Measurements from ENCODE around the gene TNNT2.

TNNT2 gene

GRCh38 chr1:201403359-201403758 lies 25.9 kb upstream of the TNNT2 start:
- no peak for TF ChIP-seq CTCF (IDR thresholded peaks at IDR 0.05)
- Histone ChIP-seq H3K27ac (no peak overlapping the region), H3K4me3 (no peak overlapping the region)
- no peak for DNase-seq (ENCODE audit: low spot score)

- no peak overlapping the region for H3K4me3 ChIP-seq
- TF ChIP-seq CTCF (IDR thresholded peaks at IDR 0.05), result no peak
- no peak overlapping the region for H3K27ac ChIP-seq
- no peak for DNase-seq (ENCODE audit: low spot score)
Measured at GRCh38 chr1:201401700-201402099, 24.2 kb upstream of the TNNT2 start.

- TF ChIP-seq CTCF (IDR thresholded peaks at IDR 0.05), result no peak
- DNase-seq (ENCODE audit: low spot score), result no peak
- H3K27ac ChIP-seq, result no peak overlapping the region
- H3K4me3 ChIP-seq, result no peak overlapping the region
Measured at GRCh38 chr1:201400852-201401230, 23.4 kb upstream of the TNNT2 start.

GRCh38 chr1:201400212-201400851 lies 22.9 kb upstream of the TNNT2 start:
- Histone ChIP-seq H3K27ac (no peak overlapping the region), H3K4me3 (no peak overlapping the region)
- no peak for TF ChIP-seq CTCF (IDR thresholded peaks at IDR 0.05)
- DNase-seq (ENCODE audit: low spot score), result no peak

- H3K4me3 ChIP-seq, result peak overlapping the region; percentile 65
- no peak for DNase-seq (ENCODE audit: low spot score)
- no peak overlapping the region for H3K27ac ChIP-seq
Measured at GRCh38 chr1:201399352-201400126, 22.1 kb upstream of the TNNT2 start.

GRCh38 chr1:201399018-201399351 lies 21.5 kb upstream of the TNNT2 start, which contains the start of gene LAD1:
Gene LAD1, minus strand, starts transcription at chr1:201399324. Its CDS starts 18 bp downstream, at chr1:201399306.
- TF ChIP-seq CTCF (IDR thresholded peaks at IDR 0.05), result no peak
- no peak for DNase-seq (ENCODE audit: low spot score)
- peak within 1 kb of the TSS; percentile 65 for H3K4me3 ChIP-seq
- H3K27ac ChIP-seq, result no peak within 1 kb of the TSS

More at GRCh38 chr1:201399352-201400126, 22.1 kb upstream of the TNNT2 start:
- TF ChIP-seq CTCF (IDR thresholded peaks at IDR 0.05), result no peak

- H3K27ac ChIP-seq, result no peak overlapping the region
- DNase-seq (ENCODE audit: low spot score), result no peak
- no peak overlapping the region for H3K4me3 ChIP-seq
- TF ChIP-seq CTCF (IDR thresholded peaks at IDR 0.05), result no peak
Measured at GRCh38 chr1:201397675-201398074, 20.2 kb upstream of the TNNT2 start.
